SW 1271 (cell line): ENCODE results near the gene IRF2.
"Not testable (repeated sequence)": the region's sequence is repeated elsewhere in the genome, so short reads cannot be mapped to it uniquely, and the experiment has no call there.

Experiments
- DNase-seq, 2 experiments: peaks; one replicate each; lab custom pipeline; 2025; lab: John Stamatoyannopoulos, UW

IRF2 gene

DNA sequence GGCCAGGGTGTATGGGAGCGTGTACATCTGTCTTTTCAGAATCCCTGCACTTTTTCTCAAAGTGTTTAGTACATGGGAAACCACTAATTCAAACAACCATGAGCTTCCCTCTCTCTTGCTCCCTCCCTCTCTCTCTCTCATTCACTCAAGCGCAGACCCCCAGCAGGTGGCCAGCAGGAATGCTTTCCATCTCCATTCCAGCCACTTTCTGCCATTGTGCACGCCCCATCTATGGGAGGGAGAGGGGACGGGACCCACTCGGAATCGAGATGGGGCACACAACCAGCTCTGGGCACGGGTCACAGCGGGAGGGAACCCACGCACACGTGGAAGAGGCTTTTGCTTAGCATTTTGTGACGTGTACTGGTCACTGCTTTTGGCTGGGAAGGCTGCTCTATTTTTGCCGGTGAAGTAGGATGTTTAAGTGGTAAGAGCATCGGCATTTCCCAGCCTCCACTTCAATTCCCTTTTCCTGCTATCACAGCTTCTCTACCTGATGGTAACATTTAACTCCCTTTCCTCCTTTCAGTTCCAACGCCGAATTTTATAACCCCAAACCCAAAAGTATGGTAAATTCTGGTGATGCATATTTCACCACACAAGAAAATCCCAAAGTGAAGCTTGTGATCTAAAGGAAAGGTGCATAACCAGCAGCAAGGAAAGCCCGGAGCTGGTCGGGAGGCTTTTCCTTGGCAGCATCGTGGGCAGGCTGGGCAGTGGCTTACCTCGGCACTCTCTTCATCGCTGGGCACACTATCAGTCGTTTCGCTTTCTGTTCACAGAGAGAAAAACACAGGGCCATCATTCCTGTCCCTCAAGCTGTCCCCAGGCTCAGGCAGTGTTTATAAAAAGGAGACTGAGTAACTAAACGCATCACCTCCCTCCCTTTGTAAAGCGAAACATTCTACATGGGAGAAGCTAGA is 84.1 kb downstream of the IRF2 start:
- DNase-seq = no peak

DNA sequence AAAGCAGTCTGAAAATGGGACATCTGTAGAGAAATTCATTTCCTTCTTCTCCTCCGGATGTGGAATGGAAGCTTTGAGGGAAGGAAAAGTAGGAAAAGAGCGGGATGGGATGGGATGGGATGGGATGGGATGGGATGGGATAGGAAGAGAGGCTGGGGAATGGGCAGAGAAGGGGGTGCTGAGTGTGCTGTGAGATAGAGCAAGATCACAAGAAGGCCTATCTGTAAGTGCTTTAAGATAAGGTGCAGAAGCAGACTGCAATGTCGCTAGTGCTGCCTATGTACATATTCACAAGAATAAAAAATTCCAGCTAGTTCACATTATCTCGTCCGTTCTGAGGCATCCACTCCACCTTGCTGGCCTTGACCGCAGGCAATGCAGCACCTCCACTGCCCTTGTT is 86.2 kb downstream of the IRF2 start:
- DNase-seq = no peak

DNA sequence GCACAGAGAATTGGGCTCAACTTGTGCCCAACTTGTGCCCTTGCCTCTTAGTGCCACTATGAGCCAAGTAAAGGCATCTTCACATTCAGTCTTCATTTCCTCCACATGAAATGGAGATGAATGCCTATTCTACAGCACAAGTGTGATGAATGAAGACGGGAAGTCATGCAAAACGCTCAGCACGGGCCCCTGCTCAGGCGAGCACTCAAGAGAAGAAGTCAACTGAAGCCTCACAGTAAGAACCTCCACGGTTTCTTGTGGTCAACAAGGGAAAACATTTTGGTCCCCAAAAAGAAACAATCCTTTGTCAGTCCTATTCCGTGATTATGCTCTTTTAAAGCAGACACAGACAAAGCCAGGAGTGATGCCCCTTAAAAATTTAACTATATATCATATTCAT is 87.0 kb downstream of the IRF2 start:
- DNase-seq = no peak

DNA sequence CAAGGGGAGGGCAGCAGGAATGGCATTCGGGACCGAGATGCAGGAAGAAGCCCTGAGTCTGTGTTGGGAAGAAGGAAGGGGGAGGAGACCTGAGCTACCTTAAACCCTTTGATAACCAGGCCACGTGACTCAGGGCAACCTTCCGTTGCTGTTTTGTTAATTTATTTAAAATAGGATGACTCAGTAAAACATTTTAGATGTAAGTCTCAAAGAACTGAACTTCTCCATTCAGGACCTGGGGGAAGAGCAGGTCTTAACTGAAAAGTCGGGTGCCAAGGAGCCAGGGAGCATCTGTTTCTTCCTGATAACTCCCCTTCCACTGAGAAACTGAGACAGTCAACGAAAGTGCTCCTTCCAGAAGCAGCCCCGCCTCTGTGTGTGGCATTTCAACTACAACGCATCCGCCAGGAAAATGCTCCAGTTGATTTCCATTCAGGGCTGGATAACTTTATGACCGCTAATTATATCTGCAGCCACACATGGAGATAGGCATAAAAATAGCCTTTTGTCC is 88.0 kb downstream of the IRF2 start:
- no peak for DNase-seq

DNA sequence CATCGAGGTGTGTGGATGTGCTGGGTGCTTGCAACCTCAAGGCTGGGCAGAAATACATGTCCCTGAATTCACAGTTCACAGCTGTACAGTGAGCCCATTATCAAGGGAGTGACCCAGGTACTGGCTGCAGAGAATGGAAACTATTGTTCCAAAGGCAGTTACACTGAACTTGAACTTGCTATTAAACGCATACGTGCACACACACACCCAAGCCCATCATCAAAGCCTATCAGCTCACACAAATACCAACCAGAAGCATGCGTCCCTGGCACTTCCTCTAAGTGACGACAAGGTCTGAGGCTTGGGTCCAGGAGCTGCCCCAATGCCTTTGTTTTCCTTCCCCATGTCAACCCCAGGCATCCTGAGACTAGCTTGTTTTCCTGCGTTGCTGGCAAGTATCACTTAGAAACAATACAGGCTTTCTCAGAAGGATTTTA is 88.6 kb downstream of the IRF2 start:
- DNase-seq = no peak

DNA sequence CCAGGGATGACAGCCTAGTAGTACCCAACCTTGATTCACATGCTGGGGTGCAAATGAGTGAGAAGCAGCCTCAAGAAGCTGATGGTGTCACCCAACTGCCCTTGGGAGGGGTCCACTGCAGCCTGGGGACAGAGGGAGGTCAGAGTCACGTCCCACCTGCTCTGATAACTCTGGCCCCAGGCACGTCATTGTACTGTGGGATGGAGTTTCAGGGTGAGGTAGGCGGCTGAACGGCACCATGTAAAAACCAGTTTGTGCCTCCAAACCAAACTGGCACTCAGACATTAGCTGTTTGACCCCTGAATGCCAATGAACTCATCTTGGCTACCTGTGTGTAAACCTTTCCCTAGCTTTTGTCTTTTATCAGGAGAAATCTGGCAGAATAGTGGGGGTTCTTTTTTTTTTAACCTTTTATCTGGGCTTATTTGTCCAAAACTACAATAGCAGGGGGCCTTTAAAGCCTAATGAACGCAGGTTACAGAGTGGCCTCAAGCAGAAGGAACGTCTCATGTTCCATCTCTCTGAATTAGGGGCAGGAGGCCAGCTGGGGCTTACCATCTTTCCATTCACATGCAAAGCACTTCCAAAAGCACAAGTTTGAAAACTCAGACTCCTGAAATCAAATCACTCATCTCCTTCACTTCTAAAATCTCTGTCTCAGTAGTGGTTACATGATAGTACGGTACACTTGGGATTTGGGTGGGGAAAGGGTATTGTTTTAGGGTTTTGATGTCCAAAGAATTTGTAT is 89.4 kb downstream of the IRF2 start:
- DNase-seq = no peak

DNA sequence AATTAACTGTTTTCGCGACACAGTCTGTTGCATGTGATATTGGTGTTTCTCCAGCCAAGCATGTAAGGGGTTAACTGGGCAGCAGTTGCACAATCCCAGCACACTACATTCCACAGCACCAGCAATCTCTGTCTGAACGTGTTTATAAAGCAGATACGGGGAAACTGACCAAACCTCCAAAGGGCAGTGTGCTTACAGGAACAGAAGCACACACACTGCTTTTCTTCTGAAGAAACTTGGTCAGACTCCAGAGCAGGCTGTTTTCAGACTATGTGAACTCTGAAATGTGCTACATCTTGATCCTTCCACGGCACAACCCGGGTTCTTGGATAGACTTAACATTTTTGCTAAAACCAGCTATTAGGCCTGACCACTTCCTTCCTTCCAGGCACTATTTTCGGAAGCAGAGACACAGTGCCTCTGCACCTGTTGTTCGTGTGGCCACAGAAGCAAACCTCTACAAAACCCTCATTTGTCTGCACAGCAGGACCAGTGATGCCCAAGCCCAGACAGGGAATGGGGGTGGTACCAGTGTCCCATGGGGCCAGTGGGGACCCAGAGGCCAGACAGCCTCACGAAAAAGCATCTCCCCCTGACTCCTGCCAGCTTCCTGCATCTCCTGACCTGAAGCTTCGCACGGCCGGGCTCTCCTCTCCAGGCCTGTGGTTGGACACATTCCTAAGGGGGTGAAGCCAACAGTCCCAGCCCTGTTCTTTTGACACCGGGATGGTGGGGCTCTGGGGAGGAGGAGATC is 90.1 kb downstream of the IRF2 start:
- peak; percentile 12 to 46 for DNase-seq

DNA sequence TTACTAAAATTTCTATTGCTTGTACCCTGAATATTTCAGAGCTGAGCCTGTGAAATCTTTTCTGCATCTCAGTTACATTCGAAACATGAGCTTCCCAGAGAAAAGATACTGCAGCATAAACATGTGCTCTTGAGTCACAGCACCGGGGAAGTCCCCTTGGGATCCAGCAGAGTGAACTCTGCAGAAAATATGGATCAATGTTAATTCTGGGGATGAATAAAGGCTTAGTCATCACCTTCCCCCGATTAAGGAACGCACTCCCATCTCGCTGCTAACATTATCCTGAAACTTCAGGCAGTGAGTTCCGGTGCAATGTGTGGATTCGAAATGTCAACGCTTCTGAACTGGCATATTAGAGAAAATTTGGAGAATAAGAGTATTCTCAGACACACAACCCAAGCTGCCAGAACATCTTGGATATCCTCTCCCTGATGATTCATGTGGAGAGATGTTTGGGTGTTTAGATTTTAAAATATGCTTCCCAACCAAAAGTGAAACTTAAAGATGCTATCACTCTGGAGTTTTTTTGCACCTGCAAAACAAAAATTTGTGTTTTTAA is 90.8 kb downstream of the IRF2 start:
- peak; percentile 52 to 85 for DNase-seq

DNA sequence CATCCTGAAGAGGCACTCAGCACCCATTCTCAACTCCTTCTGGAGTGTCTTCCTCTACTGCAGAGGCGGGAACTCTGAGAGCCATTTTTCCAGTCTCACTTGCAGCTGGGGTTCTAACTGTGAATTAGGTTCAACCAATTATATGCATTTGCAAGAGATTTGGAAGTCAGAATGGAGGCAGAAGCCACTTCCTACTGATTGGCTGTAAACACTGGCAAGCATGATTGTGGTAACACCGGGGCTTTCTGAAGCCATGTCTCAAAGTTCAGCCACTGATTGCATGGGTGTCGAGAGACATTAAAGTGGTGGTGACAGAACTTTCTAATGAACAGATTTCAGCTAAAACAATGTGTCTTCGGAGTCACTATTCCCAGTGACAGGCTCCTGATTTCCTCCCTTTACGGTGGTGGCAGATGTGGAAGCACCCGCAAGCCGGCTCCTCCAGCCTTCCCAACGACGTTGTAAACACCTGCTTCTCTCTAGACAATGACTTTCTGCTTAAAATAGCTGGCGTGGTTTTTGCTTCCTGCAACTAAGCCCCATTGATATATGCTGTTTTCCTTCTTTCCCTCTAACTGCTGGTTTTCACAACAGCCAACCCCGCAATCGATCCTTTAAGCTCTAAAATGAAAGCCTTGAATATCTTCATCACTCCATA is 92.0 kb downstream of the IRF2 start:
- DNase-seq = no peak

DNA sequence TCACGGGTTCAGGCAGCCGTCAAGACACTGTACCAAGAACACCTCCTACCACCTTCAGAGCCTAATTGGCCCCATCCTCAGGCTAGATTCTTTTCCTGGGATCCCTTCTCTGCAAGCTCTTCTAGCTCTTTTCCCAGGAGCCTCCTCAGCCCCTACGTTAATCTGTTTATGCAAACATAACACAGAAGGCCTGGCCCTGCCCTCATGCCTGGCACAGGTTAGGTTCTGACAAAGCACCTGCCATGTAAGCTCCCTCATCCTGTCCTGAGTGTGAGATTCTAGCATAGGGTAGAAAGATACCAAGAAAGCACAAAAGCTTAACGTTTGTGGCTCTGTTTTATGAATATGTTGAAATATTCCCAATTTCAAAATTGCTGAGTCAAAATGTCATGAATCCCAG is 93.6 kb downstream of the IRF2 start:
- no peak for DNase-seq

DNA sequence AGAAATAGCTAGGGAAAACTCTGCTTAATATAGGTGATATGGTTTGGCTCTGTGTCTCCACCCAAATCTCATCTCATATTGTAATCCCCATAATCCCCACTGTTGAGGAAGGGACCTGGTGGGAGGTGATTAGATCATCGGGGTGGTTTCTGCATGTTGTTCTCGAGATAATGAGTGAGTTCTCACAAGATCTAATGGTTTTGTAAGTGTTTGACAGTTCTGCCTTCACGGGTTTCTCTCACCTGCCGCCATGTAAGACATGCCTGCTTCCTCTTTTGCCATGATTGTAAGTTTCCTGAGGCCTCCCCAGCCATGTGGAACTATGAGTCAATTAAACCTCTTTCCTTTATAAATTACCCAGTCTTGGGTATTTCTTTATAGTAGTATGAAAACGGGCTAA is 94.1 kb downstream of the IRF2 start:
- DNase-seq = not testable (repeated sequence)

DNA sequence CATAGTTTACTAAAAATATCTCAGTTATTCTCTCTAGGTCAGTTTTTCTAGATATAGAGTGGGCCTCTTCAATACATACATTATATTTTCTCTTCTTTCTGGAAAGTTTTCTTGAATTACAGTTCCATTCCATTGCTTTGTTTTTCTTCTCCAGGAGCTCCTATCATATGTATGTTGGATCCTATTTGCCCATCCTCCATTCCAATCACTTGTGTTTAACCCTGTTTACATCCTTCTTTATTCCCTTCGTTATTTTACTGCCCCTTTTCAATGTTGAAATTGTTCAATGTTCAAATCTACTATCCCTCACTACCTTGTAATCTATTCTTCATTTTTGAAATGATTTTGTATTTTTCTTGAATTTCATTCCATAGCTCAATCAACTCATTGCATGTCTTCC is 97.4 kb downstream of the IRF2 start:
- DNase-seq = no peak

DNA sequence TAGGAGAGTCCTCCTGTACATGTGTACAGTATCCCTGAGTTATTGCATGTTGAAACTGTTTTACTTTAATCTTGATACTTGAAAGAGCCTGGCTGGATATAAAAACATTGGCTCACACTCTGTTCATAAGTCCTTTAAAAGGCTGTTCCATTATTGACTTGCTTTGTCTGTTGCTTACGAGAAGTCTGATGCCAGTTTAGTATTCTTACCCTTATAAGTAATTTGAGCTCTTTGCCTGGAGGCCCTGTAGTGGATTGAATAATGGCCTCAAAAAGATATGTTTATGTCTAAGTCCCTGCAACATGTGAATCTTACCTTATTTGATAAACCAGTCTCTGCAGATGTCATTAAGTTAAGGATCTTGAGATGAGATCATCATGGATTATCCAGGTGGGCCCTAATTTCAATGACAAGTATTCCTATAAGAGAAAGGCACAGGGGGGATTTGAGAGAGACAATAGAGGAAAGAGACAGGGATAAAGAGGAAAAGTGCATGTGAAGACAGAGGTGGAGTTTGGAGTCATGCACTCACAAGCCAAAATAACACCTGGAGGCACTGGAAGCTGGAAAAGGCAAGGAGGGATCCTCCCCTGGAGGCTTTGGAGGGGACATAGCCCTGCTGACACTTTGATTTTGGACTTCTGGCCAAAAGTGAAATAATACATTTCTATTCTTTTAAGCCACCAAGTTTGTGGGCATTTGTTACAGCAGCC is 98.1 kb downstream of the IRF2 start:
- no peak for DNase-seq

DNA sequence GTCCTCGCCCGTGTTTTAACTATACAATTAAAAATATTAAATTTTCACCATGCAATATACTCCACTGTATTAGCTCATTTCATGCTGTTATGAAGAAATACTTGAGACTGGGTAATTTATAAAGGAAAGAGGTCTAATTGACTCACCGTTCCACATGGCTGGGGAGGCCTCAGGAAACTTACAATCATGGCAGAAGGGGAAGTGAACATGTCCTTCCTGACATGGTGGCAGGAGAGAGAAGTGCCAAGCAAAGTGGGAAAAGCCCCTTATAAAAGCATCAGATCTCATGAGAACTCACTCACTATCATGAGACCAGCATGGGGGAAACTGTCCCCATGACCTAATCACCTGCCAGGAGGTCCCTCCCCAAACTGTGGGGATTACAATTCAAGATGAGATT is 98.7 kb downstream of the IRF2 start:
- DNase-seq = not testable (repeated sequence)

DNA sequence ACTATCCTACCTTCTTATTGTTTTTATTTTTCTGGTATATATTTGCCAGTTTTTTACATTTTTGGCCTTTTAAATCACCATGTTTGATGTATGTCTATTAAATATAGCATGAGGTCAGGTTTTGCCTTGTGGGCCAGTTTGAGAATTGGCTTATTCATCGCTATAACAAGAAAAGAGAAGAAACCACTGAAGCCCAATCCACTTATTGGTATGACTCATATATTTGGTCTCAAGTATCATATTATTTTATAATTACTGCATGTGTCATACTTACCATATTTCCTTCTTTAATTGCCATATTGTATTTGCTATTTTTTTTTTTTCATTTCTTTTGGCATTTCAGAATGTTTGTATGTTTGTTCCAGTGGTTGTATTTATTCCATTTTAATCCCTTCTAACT is 99.3 kb downstream of the IRF2 start:
- DNase-seq = no peak

DNA sequence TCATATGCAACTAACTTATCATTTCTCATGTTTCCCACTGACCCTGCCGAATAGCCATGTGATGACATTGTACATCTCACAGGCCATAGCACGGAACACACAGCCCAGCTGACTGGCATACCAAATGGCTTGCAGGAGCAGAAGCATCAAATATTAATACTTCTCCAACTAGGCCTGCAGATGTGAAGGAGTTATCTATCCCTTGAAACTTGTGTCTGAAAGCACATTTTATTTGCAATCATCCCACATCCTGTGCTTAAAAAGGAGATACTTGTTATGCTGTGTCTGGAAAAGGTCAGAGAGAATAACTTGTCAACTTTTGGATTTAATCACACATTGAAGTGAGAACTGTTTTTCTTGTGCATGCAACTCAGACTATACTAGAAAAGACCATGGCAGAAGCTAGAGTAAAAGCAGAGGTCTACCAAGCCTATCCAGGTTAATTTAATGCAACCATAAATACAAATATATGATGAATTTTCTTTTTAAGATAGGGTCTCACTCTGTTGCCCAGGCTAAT is 100.4 kb downstream of the IRF2 start:
- no peak for DNase-seq

DNA sequence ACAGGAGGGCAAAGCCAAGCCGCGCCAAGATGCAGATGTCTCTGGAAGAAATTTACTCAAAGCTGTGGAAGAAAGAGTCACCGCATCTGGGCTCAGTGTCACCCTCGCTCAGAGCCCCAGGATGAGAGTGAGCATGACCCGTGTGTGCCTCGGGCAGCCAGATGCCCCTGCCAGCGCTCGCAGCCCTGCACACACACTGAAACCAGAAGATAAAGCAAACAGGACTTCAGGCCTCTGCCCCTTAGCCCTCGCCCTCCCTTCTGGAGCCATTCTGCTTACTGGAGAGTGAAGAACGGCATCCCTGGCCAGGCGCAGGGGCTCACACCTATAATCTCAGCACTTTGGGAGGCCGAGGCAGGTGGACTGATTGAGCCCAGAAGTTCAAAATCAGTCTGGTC is 103.0 kb downstream of the IRF2 start:
- DNase-seq = no peak

DNA sequence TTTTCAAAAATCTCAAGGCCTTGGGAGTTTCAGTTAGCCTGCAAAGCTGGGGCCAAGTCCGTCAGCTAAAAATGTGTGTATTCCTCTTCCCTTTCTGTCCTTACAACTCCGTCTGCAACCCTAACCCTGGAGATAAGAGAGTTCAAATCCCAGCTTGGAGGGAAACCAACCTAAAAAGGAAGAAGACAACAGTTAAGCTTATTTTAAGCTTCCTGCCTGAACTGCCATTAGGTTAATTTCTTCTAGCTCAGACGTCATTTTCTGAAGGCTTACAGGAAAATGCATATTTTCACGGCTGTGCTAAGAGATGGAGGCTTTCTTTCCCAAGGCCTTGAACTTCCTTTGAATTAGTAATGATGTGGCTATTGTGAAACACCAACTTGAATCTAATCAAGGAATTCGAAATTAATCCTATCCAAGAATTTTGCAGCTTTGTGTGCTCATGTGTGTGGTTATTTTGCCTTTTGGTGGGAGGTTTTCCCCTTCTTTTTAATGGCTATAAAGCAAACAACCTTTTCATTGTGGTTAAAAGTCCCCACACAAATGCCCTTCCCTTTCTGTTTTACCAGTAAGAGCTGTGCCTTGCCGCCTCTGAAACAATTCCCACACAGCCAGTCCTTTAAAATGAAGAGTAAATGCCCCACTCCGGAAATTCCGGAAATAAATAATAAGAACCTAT is 103.5 kb downstream of the IRF2 start:
- no peak for DNase-seq

DNA sequence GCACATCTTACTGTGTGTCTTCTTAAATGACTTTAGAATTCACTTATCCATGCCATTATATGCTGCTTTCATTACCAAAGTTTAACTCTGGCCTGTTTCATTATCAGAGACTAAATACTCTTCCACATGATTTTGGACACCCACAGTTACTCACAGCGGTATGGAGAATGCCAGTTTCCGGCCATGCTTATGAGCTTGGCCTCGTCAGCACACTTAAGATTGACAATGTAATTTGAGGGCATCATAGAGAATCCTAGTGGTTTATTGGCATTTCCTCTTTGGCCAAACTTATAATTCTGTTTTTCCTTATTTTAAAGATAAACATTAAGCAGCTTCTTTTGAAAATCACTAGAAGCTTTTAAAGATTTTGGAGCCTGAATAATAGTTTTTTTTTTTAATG is 104.5 kb downstream of the IRF2 start:
- DNase-seq = no peak

DNA sequence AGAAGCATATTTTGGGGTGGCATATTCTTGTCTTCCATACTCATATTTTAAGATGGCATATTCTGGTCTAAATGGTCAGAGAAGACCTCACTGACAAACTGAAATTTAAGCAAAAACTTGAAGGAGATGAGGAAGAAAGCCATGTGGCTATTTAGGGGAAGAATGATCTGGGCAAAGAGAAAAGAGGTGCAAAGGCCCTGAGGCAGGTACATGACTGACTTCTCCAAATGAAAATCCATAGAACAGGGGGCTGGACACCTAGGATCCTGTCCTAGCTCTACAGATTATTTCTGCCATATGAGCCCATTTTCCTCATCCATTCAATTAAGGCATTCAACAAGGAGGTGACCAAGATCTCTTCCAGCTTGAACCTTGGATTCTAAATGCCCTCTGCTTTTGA is 105.6 kb downstream of the IRF2 start:
- no peak for DNase-seq
